IMR-90 (cell line): ENCODE results near the gene SPATA21.

ENCODE experiments used
- CEBPB ChIP-seq: IDR thresholded peaks from 2 replicates; pipeline ENCODE4 v1.6.1; 2012; ENCODE audit warnings: low read depth, low read length, improper control_type of control experiment
- CTCF ChIP-seq: conservative IDR thresholded peaks from 2 replicates; pipeline ENCODE4 v1.5.1; 2012; ENCODE audit warnings: mild to moderate bottlenecking, low read depth, low read length, improper control_type of control experiment
- MAFK ChIP-seq: IDR thresholded peaks from 2 replicates; pipeline ENCODE4 v1.6.1; 2012; ENCODE audit warnings: low read depth, low read length, improper control_type of control experiment
- NFE2L2 ChIP-seq: fragments of 150-350 bp; IDR thresholded peaks from 2 replicates; pipeline ENCODE4 v1.6.1; 2016; ENCODE audit warnings: low read depth, mild to moderate bottlenecking, low read length
- POLR2A ChIP-seq: IDR thresholded peaks from 2 replicates; pipeline ENCODE4 v1.6.1; 2012; ENCODE audit warnings: mild to moderate bottlenecking, low read depth, low read length
- USF2 ChIP-seq: fragments of 150-350 bp; IDR thresholded peaks from 2 replicates; pipeline ENCODE4 v1.6.1; 2017; ENCODE audit warnings: mild to moderate bottlenecking, antibody characterized with exemption, low read length, low read depth

- no peak for TF ChIP-seq CEBPB
- no peak for TF ChIP-seq POLR2A
- no peak for TF ChIP-seq USF2
- TF ChIP-seq CTCF = no peak
- no peak for TF ChIP-seq MAFK
- TF ChIP-seq NFE2L2 = no peak
Measured at GRCh38 chr1:16442265-16442664, 5.0 kb upstream of the SPATA21 start.
